Measurements from ENCODE around the gene DIMT1.

Gene DIMT1

GRCh38 chr5:62340392-62340791 lies 63.3 kb downstream of the DIMT1 start:
- DNase-seq (ENCODE audit: low spot score) (no peak), ATAC-seq (ENCODE audit: low read depth) (no peak)
- no peaks in the 10 kb centered on the region for H3K27me3 ChIP-seq (ENCODE audit: insufficient read depth, poor library complexity, severe bottlenecking)
- H3K9me3 ChIP-seq (ENCODE audit: severe bottlenecking): no peaks in the 10 kb centered on the region
- H3K27ac ChIP-seq (ENCODE audit: poor library complexity, severe bottlenecking): no peak overlapping the region
- TF ChIP-seq CTCF (IDR thresholded peaks at IDR 0.05; ENCODE audit: poor library complexity, severe bottlenecking): peak; percentile 10
- peaks cover 5% of the 10 kb centered on the region; the same call in 1 of the 2 replicates for H3K36me3 ChIP-seq (ENCODE audit: low read depth)
- no peaks in the 10 kb centered on the region for H3K4me1 ChIP-seq (ENCODE audit: insufficient read depth, poor library complexity, severe bottlenecking)
- H3K4me3 ChIP-seq (ENCODE audit: severe bottlenecking): no peak overlapping the region

All from RWPE2 (cell line).